Stimulated activated memory B cell treated with anti-CD40 and anti-IgM and Interleukin-4, amounts not matched to agents 10 μg/mL and 1 μg/mL and 100 μg/mL, for 72 hours (primary cell): ENCODE data around the gene FZD7.
A peak's percentile ranks its signal among the peaks of the same experiment; 100 is the strongest.

Source experiments
- ATAC-seq: fragments of 150-1000 bp; cut with Tn5 transposase; 2 replicates; pipeline ENCODE4 v1.10.0; 2021
- H3K27ac Mint-ChIP-seq: one replicate; pipeline ENCODE4 v1.8.0; 2022; ENCODE audit warnings: mild to moderate bottlenecking, mixed read lengths
- H3K27me3 Mint-ChIP-seq: one replicate; pipeline ENCODE4 v1.8.0; 2022; ENCODE audit warnings: mixed read lengths
- H3K36me3 Mint-ChIP-seq: one replicate; pipeline ENCODE4 v1.8.0; 2022; ENCODE audit warnings: mixed read lengths
- H3K4me1 Mint-ChIP-seq: one replicate; pipeline ENCODE4 v1.8.0; 2022; ENCODE audit warnings: mixed read lengths
- H3K4me3 Mint-ChIP-seq: one replicate; pipeline ENCODE4 v1.8.0; 2022; ENCODE audit warnings: mild to moderate bottlenecking, moderate library complexity, mixed read lengths
- H3K9me3 Mint-ChIP-seq: one replicate; pipeline ENCODE4 v1.8.0; 2022; ENCODE audit warnings: mixed read lengths

The FZD7 gene

GRCh38 chr2:202005272-202005887 is 28.3 kb upstream of the FZD7 start:
- peak; percentile 71 for ATAC-seq
- Mint-ChIP-seq H3K27me3 (peaks cover 15% of the 10 kb centered on the region), H3K36me3 (no peaks in the 10 kb centered on the region), H3K27ac (peak overlapping the region; percentile 65), H3K4me1 (peaks cover 22% of the 10 kb centered on the region), H3K9me3 (no peaks in the 10 kb centered on the region), H3K4me3 (peak overlapping the region; percentile 18)

GRCh38 chr2:202006301-202006700 is 27.4 kb upstream of the FZD7 start:
- ATAC-seq: no peak
- H3K27me3 Mint-ChIP-seq: peaks cover 23% of the 10 kb centered on the region
- H3K4me1 Mint-ChIP-seq: peaks cover 22% of the 10 kb centered on the region
- H3K36me3 Mint-ChIP-seq: no peaks in the 10 kb centered on the region
- H3K27ac Mint-ChIP-seq: peak overlapping the region; percentile 65
- no peaks in the 10 kb centered on the region for H3K9me3 Mint-ChIP-seq
- H3K4me3 Mint-ChIP-seq: peak overlapping the region; percentile 10

GRCh38 chr2:202007015-202007982 is 26.4 kb upstream of the FZD7 start:
- Mint-ChIP-seq H3K27me3 (peaks cover 33% of the 10 kb centered on the region), H3K4me1 (peaks cover 22% of the 10 kb centered on the region), H3K27ac (no peak overlapping the region), H3K4me3 (no peak overlapping the region), H3K36me3 (no peaks in the 10 kb centered on the region), H3K9me3 (no peaks in the 10 kb centered on the region)
- no peak for ATAC-seq

GRCh38 chr2:202007983-202008354 is 25.7 kb upstream of the FZD7 start:
- Mint-ChIP-seq H3K4me3 (no peak overlapping the region), H3K27ac (no peak overlapping the region), H3K9me3 (no peaks in the 10 kb centered on the region), H3K4me1 (peaks cover 22% of the 10 kb centered on the region), H3K36me3 (no peaks in the 10 kb centered on the region), H3K27me3 (peaks cover 40% of the 10 kb centered on the region)
- ATAC-seq: no peak

GRCh38 chr2:202009019-202009481 is 24.6 kb upstream of the FZD7 start:
- H3K4me1 Mint-ChIP-seq: peaks cover 17% of the 10 kb centered on the region
- peaks cover 48% of the 10 kb centered on the region for H3K27me3 Mint-ChIP-seq
- no peak overlapping the region for H3K4me3 Mint-ChIP-seq
- H3K36me3 Mint-ChIP-seq: no peaks in the 10 kb centered on the region
- no peak for ATAC-seq
- H3K27ac Mint-ChIP-seq: no peak overlapping the region
- no peaks in the 10 kb centered on the region for H3K9me3 Mint-ChIP-seq

- Mint-ChIP-seq H3K27ac (no peak overlapping the region), H3K36me3 (no peaks in the 10 kb centered on the region), H3K4me3 (no peak overlapping the region), H3K9me3 (no peaks in the 10 kb centered on the region), H3K27me3 (peaks cover 54% of the 10 kb centered on the region), H3K4me1 (peaks cover 17% of the 10 kb centered on the region)
- no peak for ATAC-seq
Measured at GRCh38 chr2:202009581-202009980, 24.1 kb upstream of the FZD7 start.

GRCh38 chr2:202014318-202014717 is 19.3 kb upstream of the FZD7 start:
- Mint-ChIP-seq H3K36me3 (no peaks in the 10 kb centered on the region), H3K9me3 (no peaks in the 10 kb centered on the region), H3K27ac (no peak overlapping the region), H3K4me3 (no peak overlapping the region), H3K4me1 (no peaks in the 10 kb centered on the region), H3K27me3 (peaks cover 72% of the 10 kb centered on the region)
- ATAC-seq: no peak

GRCh38 chr2:202014759-202015211 is 18.9 kb upstream of the FZD7 start:
- Mint-ChIP-seq H3K27ac (no peak overlapping the region), H3K4me3 (no peak overlapping the region), H3K27me3 (peaks cover 69% of the 10 kb centered on the region), H3K4me1 (no peaks in the 10 kb centered on the region), H3K36me3 (no peaks in the 10 kb centered on the region), H3K9me3 (no peaks in the 10 kb centered on the region)
- ATAC-seq: no peak

GRCh38 chr2:202015471-202015870 is 18.2 kb upstream of the FZD7 start:
- Mint-ChIP-seq H3K36me3 (no peaks in the 10 kb centered on the region), H3K4me3 (no peak overlapping the region), H3K9me3 (no peaks in the 10 kb centered on the region)

GRCh38 chr2:202016579-202017227 is 17.0 kb upstream of the FZD7 start:
- H3K4me1 Mint-ChIP-seq: no peaks in the 10 kb centered on the region
- ATAC-seq: no peak
- H3K4me3 Mint-ChIP-seq: no peak overlapping the region
- H3K9me3 Mint-ChIP-seq: no peaks in the 10 kb centered on the region
- peaks cover 51% of the 10 kb centered on the region for H3K27me3 Mint-ChIP-seq
- H3K36me3 Mint-ChIP-seq: no peaks in the 10 kb centered on the region
- H3K27ac Mint-ChIP-seq: no peak overlapping the region

More at GRCh38 chr2:202015471-202015870, 18.2 kb upstream of the FZD7 start:
- Mint-ChIP-seq H3K27ac (no peak overlapping the region), H3K27me3 (peaks cover 63% of the 10 kb centered on the region), H3K4me1 (no peaks in the 10 kb centered on the region)
- ATAC-seq: no peak

- Mint-ChIP-seq H3K4me1 (no peaks in the 10 kb centered on the region), H3K9me3 (no peaks in the 10 kb centered on the region), H3K4me3 (no peak overlapping the region), H3K27me3 (peaks cover 39% of the 10 kb centered on the region), H3K27ac (no peak overlapping the region), H3K36me3 (no peaks in the 10 kb centered on the region)
- ATAC-seq: no peak
Measured at GRCh38 chr2:202017940-202018339, 15.7 kb upstream of the FZD7 start.

GRCh38 chr2:202018950-202019349 is 14.7 kb upstream of the FZD7 start:
- Mint-ChIP-seq H3K27ac (no peak overlapping the region), H3K9me3 (no peaks in the 10 kb centered on the region), H3K4me3 (no peak overlapping the region), H3K36me3 (no peaks in the 10 kb centered on the region), H3K27me3 (peaks cover 31% of the 10 kb centered on the region), H3K4me1 (no peaks in the 10 kb centered on the region)
- ATAC-seq: no peak

- no peaks in the 10 kb centered on the region for H3K36me3 Mint-ChIP-seq
- H3K27me3 Mint-ChIP-seq: peaks cover 22% of the 10 kb centered on the region
- no peak overlapping the region for H3K4me3 Mint-ChIP-seq
- no peak overlapping the region for H3K27ac Mint-ChIP-seq
- H3K9me3 Mint-ChIP-seq: no peaks in the 10 kb centered on the region
- ATAC-seq: no peak
- no peaks in the 10 kb centered on the region for H3K4me1 Mint-ChIP-seq
Measured at GRCh38 chr2:202019689-202020450, 13.8 kb upstream of the FZD7 start.

GRCh38 chr2:202022755-202023154 is 10.9 kb upstream of the FZD7 start:
- no peak for ATAC-seq
- Mint-ChIP-seq H3K9me3 (no peaks in the 10 kb centered on the region), H3K36me3 (no peaks in the 10 kb centered on the region), H3K4me3 (no peak overlapping the region), H3K27ac (no peak overlapping the region), H3K4me1 (no peaks in the 10 kb centered on the region), H3K27me3 (peaks cover 16% of the 10 kb centered on the region)
